ENCODE data around the gene WNT3A.

The WNT3A gene

GRCh38 chr1:228031276-228031995 is 24.6 kb downstream of the WNT3A start:
- no peak for DNase-seq (ENCODE audit: low spot score)

DNA sequence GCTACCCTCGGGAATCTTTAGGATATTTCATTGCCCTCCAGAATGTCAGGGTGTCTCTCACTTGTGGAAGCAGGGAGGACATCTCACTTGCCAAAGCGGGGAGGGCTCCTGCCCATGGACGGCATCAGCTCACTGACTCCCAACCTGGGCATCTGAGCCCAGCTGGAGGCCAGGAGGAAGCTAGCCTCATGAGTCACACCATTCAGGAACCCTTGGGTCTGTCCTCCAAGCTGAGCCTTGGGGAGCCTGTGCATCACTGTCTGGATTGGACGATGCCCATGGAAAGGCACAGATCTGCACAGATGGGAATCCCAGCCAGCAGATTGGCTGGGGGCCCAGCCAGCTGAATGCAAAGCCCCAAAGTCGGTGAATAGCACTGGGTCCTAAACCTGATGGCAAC is 25.2 kb downstream of the WNT3A start:
- no peak for DNase-seq (ENCODE audit: low spot score)

- DNase-seq (ENCODE audit: low spot score) = no peak
These were observed 26.6 kb downstream of the WNT3A start for GRCh38 chr1:228033376-228033775.

GRCh38 chr1:228034954-228035837 is 28.4 kb downstream of the WNT3A start:
- no peak for DNase-seq (ENCODE audit: low spot score)

DNA sequence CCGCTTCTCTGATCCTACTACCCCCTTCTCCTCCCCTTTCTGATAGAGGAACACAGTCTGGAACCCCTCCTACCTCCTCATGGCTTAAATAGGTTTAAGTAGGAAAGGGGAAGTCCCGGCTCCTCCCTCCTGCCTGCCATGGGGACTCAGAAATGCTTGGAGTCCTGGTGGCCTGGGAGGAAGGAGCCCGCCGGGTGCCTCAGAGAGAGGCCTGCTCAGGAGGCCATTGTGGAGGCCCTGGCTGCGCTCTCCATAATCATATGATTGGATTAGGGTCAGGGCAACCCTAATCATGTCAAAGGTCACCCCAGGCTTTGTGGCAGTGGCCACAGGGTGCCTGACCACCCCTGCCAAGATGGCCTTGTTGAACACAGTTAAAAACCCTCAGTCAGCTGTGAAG is 29.0 kb downstream of the WNT3A start:
- DNase-seq (ENCODE audit: low spot score) = no peak

GRCh38 chr1:228036701-228037231 is 30.0 kb downstream of the WNT3A start:
- no peak for DNase-seq (ENCODE audit: low spot score)

- DNase-seq (ENCODE audit: low spot score) = no peak
These were observed 30.9 kb downstream of the WNT3A start for GRCh38 chr1:228037401-228038386.

DNA sequence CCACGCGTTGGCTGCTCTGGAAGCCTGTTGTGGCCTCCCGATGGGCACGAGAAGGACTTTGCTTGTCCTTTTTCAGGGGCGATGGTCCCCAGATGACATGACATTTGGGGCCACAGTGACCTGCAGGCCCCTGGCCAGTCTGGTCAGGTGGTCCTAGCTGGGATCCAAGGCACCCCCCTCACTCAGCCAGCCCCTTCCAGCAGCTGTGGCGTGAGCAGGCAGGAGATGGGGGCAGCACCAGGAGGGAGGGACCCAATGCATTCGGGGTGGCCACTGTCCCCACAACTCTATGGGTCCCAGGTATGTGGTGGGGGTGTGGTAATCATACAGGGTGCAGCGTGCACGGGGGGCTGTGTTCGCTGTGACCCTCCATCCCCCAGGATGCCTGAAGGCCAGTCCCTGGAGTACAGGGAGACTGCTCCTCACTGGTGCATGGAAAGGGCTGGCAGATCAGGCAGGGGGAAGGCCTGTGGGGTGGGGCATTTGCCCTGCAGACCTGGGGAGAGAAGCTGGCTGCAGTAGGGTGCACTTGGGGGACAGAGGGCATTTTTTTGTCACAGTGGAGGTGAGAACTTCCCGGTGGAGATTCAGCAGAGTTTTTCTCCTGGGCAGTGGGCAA is 31.7 kb downstream of the WNT3A start:
- no peak for DNase-seq (ENCODE audit: low spot score)

DNA sequence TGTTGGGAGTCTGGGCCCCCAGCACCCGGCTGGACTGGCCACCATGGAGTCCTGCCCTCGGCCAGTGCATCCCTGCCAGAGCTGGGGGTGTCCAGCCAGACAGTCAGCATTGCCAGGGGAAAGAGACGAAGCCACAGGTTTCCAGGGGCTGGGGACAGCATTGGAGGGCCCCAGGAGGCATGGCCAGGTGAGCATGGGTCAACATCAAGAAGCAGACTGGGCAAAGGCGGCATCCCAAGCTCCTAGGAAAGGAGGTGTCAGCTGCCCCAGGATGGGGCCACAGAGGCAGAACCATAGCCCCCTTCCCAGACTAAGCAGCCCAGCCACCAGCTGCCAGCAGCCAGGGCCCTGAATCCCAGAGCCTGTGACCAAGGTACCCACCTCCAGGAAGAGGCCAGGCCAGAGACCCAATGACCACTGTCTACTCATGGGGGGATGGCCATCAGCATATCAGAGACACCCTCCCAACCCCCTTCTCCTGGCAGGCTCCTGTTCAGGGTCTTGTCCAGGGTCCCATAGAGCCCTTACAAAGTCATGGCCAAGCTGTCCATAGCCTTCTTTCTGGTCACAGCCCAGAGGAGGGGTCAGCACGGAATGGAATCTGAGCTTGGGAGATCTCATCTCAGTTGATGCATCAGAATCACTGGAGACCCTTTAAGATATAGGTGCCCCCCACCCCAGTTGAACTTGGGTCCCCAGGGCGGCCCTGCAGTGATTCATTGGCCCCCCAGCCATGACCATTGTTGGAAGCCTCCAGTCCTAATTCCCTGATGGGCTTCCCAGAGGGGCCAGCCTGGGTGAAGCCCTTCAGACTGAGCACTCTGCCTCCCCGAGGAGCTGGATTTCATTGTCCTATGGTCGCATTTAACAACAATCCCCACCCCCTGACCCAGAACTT is 32.5 kb downstream of the WNT3A start:
- no peak for DNase-seq (ENCODE audit: low spot score)

DNA sequence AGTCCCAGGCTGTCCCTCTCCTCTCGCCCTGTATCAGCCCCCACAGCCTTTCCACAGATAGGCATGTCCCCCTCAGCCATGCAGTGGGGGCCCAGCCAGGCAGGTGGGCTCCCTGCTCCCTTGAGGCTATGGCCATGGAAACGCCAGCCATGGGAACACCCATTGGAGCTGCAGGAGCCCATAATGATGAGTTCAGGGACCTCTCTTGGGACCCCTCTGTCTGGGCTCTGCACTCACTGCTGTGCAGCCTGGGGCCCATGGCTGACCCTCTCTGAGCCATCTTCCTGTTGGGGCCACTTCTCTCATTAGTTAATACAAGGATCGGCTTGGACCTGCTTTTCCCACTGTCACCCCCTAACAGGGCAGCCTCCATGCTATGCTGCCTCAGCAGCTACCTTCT is 33.2 kb downstream of the WNT3A start:
- no peak for DNase-seq (ENCODE audit: low spot score)

DNA sequence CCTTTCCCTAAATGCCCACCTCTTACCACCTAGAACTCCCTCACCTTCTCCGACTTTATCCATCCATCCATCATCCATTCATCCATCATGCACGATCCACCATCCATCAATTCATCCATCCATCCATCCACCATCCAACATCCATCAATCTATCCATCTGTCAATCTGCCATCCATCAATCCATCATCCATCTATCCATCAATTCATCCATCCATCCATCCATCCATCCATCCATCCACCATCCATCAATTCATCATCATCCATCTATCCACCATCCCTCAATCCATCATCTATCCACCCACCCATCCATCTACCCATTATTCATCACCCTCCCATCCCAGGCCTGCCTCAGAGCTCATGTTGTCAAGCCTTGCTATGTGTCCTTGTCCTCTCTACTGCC is 34.5 kb downstream of the WNT3A start:
- no peak for DNase-seq (ENCODE audit: low spot score)

DNA sequence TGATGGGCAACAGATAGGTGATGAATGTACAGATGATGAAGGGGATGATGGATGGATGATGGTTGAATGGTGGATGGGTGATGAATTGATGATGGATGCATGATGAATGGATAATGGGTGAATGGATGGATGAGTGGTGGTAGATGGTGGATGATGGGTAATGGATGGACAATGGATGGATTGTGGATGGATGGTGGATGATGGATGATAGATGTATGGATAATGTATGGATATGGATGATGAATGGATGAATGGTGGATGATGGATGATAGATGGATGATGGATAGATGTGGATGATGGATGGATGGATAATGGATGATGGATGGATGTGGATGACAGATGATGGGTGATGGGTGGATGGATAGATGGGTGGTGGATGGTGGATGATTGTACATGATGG is 35.7 kb downstream of the WNT3A start:
- DNase-seq (ENCODE audit: low spot score) = no peak

- DNase-seq (ENCODE audit: low spot score) = no peak
These were observed 36.6 kb downstream of the WNT3A start for GRCh38 chr1:228043281-228043848.

DNA sequence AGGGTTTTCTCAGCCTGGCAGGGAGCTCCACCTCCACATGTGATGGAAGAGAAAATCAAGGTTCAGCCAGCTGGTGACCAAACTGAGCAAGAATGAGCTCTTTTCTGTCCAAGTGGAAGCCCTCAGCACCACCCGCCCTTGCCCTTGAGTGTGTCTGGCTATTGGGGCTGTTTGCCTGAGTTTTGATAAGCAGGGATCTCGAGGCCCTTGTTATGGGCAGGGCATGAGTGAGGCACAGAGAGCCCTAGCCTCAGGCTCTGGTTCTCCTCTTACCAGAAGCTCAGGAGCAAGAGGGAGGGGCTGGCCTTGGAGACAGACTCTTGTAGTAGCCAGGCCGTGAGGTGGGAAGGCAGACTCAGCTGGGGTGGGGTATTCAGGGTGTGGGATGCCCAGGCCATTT is 38.2 kb downstream of the WNT3A start:
- DNase-seq (ENCODE audit: low spot score) = no peak

DNA sequence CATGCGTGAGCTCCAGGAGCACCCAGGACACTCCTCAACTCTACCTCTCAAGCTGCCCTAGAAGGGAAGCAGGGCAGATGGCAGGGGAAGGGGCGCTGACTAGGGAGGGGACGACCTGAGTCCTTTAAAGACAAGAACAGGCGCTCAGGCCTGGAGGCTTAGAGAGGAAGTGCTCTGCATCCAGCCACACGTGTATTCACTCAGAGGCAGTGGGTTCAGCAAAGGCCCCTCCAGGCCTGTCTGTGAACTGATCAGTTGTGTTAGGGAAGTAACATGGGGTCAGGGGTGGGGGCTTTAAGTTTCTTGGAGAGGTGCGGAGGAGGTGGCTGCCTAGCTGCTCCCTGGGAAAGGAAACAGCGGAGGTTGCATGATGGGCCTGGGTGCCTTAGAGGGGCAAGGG is 38.6 kb downstream of the WNT3A start:
- DNase-seq (ENCODE audit: low spot score) = no peak

GRCh38 chr1:228045871-228046270 is 39.1 kb downstream of the WNT3A start:
- no peak for DNase-seq (ENCODE audit: low spot score)

DNA sequence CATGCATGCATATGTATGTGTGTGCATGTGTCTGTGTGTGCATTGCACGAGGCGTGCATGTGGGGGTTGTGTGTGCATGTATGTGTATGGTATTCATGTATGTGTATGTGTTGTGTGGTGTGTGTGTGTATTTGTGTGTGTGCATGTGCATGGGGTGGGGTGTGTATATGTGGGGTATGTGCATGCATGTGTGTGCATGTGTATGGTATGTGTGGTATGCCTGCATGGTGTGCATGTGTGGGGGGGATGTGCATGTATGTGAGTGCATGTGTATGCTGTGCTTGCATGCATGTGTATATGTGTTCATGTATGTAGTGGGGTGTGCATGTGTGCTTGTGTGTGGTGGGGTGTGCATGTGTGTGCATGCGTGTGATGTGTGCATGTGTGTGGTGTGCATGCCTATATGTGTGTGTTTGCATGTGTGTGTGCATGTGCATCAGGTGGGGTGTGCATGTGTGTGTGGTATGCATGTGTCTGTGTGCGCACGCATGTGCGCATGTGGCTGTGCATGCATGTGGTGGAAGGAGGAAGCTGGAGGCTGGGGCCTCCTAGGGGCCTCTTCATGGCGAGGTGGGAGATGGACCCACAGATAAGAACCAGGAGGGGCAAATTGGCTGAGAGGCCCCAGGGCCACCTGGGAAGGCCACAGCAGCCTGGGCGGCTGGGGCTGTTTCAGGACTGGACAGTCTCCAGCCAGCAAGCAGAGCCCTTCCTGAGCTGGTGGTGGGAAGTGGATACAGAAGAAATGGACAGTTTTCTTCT is 39.8 kb downstream of the WNT3A start:
- DNase-seq (ENCODE audit: low spot score) = no peak

DNA sequence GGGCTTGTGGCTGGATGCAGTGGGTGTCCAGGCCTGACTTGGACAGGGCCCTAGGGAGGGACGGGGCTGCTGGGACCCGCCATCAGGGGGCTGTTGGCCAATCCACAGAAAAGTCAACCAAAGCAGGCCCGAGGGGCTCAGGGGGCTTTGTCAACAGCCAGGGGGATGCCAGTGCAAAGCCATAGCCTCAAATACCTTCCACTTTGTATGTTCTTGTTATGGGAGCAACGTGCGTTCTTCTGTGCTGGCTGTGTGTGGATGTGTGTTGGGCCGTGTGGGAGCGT is 40.3 kb downstream of the WNT3A start:
- no peak for DNase-seq (ENCODE audit: low spot score)

- no peak for DNase-seq (ENCODE audit: low spot score)
These were observed 41.3 kb downstream of the WNT3A start for GRCh38 chr1:228048120-228048519.

Measured in NAMALWA (cell line).